HT-29 (cell line): ENCODE measurements around the gene SMAD6. TPM values are rescaled to one million over a fixed set of nuclear protein-coding genes. Genes with fewer than 3 reads are reported as not detected.

ENCODE experiments used
- DNase-seq: peaks from one replicate; pipeline ENCODE4 v3.0.0-alpha.2; 2015; ENCODE audit warnings: low spot score
- total RNA-seq: library from RNA; depleted of rRNA; stranded (reverse); fragments of >200 nt; shearing (Covaris generic); gene quantifications from 2 replicates; pipeline ENCODE4 v1.2.3, GENCODE V29; 2014

The SMAD6 gene
- total RNA-seq, 1 experiment from 2014 or later: 123 TPM

GRCh38 chr15:66796343-66796742 is 94.3 kb downstream of the SMAD6 start:
- DNase-seq: no peak

GRCh38 chr15:66797921-66798320 is 95.9 kb downstream of the SMAD6 start:
- DNase-seq: no peak

- DNase-seq: no peak
Observed at GRCh38 chr15:66798426-66799061, 96.5 kb downstream of the SMAD6 start.

GRCh38 chr15:66799242-66799641 is 97.2 kb downstream of the SMAD6 start:
- no peak for DNase-seq

GRCh38 chr15:66800584-66801235 is 98.7 kb downstream of the SMAD6 start:
- no peak for DNase-seq

GRCh38 chr15:66801266-66801665 is 99.2 kb downstream of the SMAD6 start:
- DNase-seq: no peak

GRCh38 chr15:66802025-66803001 is 100.3 kb downstream of the SMAD6 start:
- no peak for DNase-seq

GRCh38 chr15:66803182-66803729 is 101.2 kb downstream of the SMAD6 start:
- peak; percentile 98 for DNase-seq

GRCh38 chr15:66803749-66804148 is 101.7 kb downstream of the SMAD6 start:
- DNase-seq: no peak

- no peak for DNase-seq
Observed at GRCh38 chr15:66805202-66805885, 103.3 kb downstream of the SMAD6 start.

- no peak for DNase-seq
Observed at GRCh38 chr15:66808181-66808824, 106.3 kb downstream of the SMAD6 start.

- DNase-seq: no peak
Observed at GRCh38 chr15:66809664-66810063, 107.6 kb downstream of the SMAD6 start.

- no peak for DNase-seq
Observed at GRCh38 chr15:66815318-66815717, 113.3 kb downstream of the SMAD6 start.

GRCh38 chr15:66816201-66816600 is 114.2 kb downstream of the SMAD6 start:
- DNase-seq: no peak

GRCh38 chr15:66819084-66819483 is 117.0 kb downstream of the SMAD6 start:
- DNase-seq: no peak

- DNase-seq: no peak
Observed at GRCh38 chr15:66820481-66821176, 118.6 kb downstream of the SMAD6 start.

- no peak for DNase-seq
Observed at GRCh38 chr15:66821307-66821706, 119.3 kb downstream of the SMAD6 start.

GRCh38 chr15:66822114-66822513 is 120.1 kb downstream of the SMAD6 start:
- no peak for DNase-seq

GRCh38 chr15:66822576-66822975 is 120.5 kb downstream of the SMAD6 start:
- DNase-seq: no peak

GRCh38 chr15:66823601-66824000 is 121.6 kb downstream of the SMAD6 start:
- DNase-seq: no peak
